NCI-H82 (cell line): Measurements from ENCODE around the gene TADA3.
"Not testable (repeated sequence)": the region's sequence is repeated elsewhere in the genome, so short reads cannot be mapped to it uniquely, and the experiment has no call there.

ENCODE experiments used
- DNase-seq: peaks from one replicate; lab custom pipeline; 2025; lab: John Stamatoyannopoulos, UW

Gene TADA3

GRCh38 chr3:9783954-9784353 is 8.3 kb downstream of the TADA3 start:
- DNase-seq, result no peak

- DNase-seq, result peak; percentile 17
Measured at GRCh38 chr3:9782770-9783169, 9.5 kb downstream of the TADA3 start.

- DNase-seq, result no peak
Measured at GRCh38 chr3:9781978-9782603, 10.2 kb downstream of the TADA3 start.

GRCh38 chr3:9781551-9781950 is 10.7 kb downstream of the TADA3 start:
- DNase-seq, result no peak

GRCh38 chr3:9780910-9781309 is 11.4 kb downstream of the TADA3 start:
- DNase-seq, result no peak

- no peak for DNase-seq
Measured at GRCh38 chr3:9780458-9780812, 11.8 kb downstream of the TADA3 start.

- DNase-seq, result no peak
Measured at GRCh38 chr3:9779721-9780457, 12.4 kb downstream of the TADA3 start.

GRCh38 chr3:9779075-9779593 is 13.1 kb downstream of the TADA3 start:
- DNase-seq, result no peak

- no peak for DNase-seq
Measured at GRCh38 chr3:9778143-9779074, 13.9 kb downstream of the TADA3 start.

GRCh38 chr3:9777694-9778021 is 14.6 kb downstream of the TADA3 start:
- DNase-seq, result no peak

GRCh38 chr3:9776896-9777693 is 15.2 kb downstream of the TADA3 start:
- DNase-seq, result no peak

- DNase-seq, result not testable (repeated sequence)
Measured at GRCh38 chr3:9771007-9771406, 21.3 kb downstream of the TADA3 start.

GRCh38 chr3:9770276-9770812 is 21.9 kb downstream of the TADA3 start:
- DNase-seq, result no peak

- peak; percentile 59 for DNase-seq
Measured at GRCh38 chr3:9769426-9770275, 22.6 kb downstream of the TADA3 start, which contains the start of gene CAMK1. CAMK1 (minus strand) TSS chr3:9769947; CDS start chr3:9767749, 2,198 bp downstream.

- no peak for DNase-seq
Measured at GRCh38 chr3:9769012-9769411, 23.3 kb downstream of the TADA3 start.

GRCh38 chr3:9768141-9768775 is 24.0 kb downstream of the TADA3 start:
- no peak for DNase-seq

- DNase-seq, result no peak
Measured at GRCh38 chr3:9767418-9767817, 24.9 kb downstream of the TADA3 start.

- DNase-seq, result no peak
Measured at GRCh38 chr3:9765865-9766264, 26.4 kb downstream of the TADA3 start.

- no peak for DNase-seq
Measured at GRCh38 chr3:9762871-9763270, 29.4 kb downstream of the TADA3 start.

- no peak for DNase-seq
Measured at GRCh38 chr3:9761919-9762318, 30.4 kb downstream of the TADA3 start.
